Neural progenitor cell (in vitro differentiated cells): ENCODE results near the gene SCYL2.

Experiments used
- EZH2 ChIP-seq: fragments of 200-600 bp; sonication (generic); IDR thresholded peaks from 2 replicates; pipeline ENCODE4 v1.6.1; 2017; ENCODE audit warnings: antibody characterized with exemption, mild to moderate bottlenecking, moderate library complexity
- EZH2phosphoT487 ChIP-seq: fragments of 200-600 bp; sonication (generic); IDR thresholded peaks from 2 replicates; pipeline ENCODE4 v1.6.1; 2017; ENCODE audit warnings: antibody characterized with exemption
- TF ChIP-seq, protein P1 (sequence below): fragments of 200-600 bp; sonication (generic); IDR thresholded peaks from 2 replicates; pipeline ENCODE4 v1.5.1; 2017; ENCODE audit warnings: antibody characterized with exemption, mild to moderate bottlenecking

DNA sequence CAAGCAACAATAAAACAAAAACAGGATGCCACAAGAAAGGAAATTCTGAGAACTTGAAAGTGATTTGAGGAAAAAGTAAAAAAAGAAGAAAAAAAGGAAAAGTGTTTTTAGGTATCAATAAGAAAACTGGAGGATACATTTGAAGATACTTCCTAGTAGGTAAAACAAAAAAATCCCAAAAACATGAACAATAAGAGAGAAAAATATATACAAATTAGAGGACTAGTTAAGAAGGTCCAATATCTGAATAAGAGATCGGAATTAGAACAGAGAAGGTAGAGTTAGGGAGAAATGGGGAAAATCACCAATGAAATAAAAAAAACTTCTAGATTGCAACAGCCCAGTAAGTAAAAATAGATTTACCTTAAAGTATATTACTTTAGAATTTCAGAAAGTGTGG, 8.8 kb upstream of the SCYL2 start:
- TF ChIP-seq, protein P1, sequence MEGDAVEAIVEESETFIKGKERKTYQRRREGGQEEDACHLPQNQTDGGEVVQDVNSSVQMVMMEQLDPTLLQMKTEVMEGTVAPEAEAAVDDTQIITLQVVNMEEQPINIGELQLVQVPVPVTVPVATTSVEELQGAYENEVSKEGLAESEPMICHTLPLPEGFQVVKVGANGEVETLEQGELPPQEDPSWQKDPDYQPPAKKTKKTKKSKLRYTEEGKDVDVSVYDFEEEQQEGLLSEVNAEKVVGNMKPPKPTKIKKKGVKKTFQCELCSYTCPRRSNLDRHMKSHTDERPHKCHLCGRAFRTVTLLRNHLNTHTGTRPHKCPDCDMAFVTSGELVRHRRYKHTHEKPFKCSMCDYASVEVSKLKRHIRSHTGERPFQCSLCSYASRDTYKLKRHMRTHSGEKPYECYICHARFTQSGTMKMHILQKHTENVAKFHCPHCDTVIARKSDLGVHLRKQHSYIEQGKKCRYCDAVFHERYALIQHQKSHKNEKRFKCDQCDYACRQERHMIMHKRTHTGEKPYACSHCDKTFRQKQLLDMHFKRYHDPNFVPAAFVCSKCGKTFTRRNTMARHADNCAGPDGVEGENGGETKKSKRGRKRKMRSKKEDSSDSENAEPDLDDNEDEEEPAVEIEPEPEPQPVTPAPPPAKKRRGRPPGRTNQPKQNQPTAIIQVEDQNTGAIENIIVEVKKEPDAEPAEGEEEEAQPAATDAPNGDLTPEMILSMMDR = no peak
- TF ChIP-seq EZH2phosphoT487 (no peak), EZH2 (no peak)
